ENCODE data around the gene CLDN9.

The CLDN9 gene

GRCh38 chr16:3059723-3060242, 47.1 kb downstream of the CLDN9 start (continued):
- TF ChIP-seq ZNF394 (tag by site-specific recombination; IDR thresholded peaks at IDR 0.05; ENCODE audit: borderline replicate concordance) (no peak), ZNF19 (tag by site-specific recombination; IDR thresholded peaks at IDR 0.05; ENCODE audit: low read depth) (no peak), ZNF248 (tag by site-specific recombination; IDR thresholded peaks at IDR 0.05) (no peak), ZNF211 (tag by site-specific recombination; IDR thresholded peaks at IDR 0.05; ENCODE audit: low read depth) (no peak), ZFHX2 (tag by site-specific recombination; conservative IDR thresholded peaks at IDR 0.05) (0 out of 2 replicates have a peak, but pooled peaks have one; percentile 5), ZNF341 (tag by site-specific recombination; IDR thresholded peaks at IDR 0.05; ENCODE audit: low read depth) (0 out of 2 replicates have a peak, but pooled peaks have one; percentile 5), PRDM2 (tag by site-specific recombination; IDR thresholded peaks at IDR 0.05; ENCODE audit: borderline replicate concordance) (no peak), ZNF701 (tag by site-specific recombination; IDR thresholded peaks at IDR 0.05) (no peak), ZNF398 (tag by site-specific recombination; IDR thresholded peaks at IDR 0.05) (no peak), ZNF623 (tag by site-specific recombination; IDR thresholded peaks at IDR 0.05) (no peak), KLF17 (tag by site-specific recombination; IDR thresholded peaks at IDR 0.05) (no peak), ZNF324 (tag by site-specific recombination; IDR thresholded peaks at IDR 0.05) (no peak), ZNF148 (tag by site-specific recombination; IDR thresholded peaks at IDR 0.05; ENCODE audit: borderline replicate concordance) (no peak), ZIC2 (tag by site-specific recombination; IDR thresholded peaks at IDR 0.05) (peak; percentile 44), ZNF202 (tag by site-specific recombination; IDR thresholded peaks at IDR 0.05; ENCODE audit: borderline replicate concordance) (no peak), ZNF658 (tag by site-specific recombination; IDR thresholded peaks at IDR 0.05) (no peak), ZSCAN18 (tag by site-specific recombination; IDR thresholded peaks at IDR 0.05) (no peak), MZF1 (tag by site-specific recombination; IDR thresholded peaks at IDR 0.05; ENCODE audit: borderline replicate concordance) (no peak), MEIS1 (CRISPR knock-in tag; IDR thresholded peaks at IDR 0.05; ENCODE audit: borderline replicate concordance) (no peak), ZNF626 (tag by site-specific recombination; IDR thresholded peaks at IDR 0.05) (no peak), ZFP3 (tag by site-specific recombination; IDR thresholded peaks at IDR 0.05; ENCODE audit: low read depth) (no peak)

Measured in HEK293 (cell line).